Endothelial cell of umbilical vein (primary cell): ENCODE data around the gene NOS2.

Experiments
- CTCF ChIP-seq, 2 donors: IDR thresholded peaks; 1 replicate in 1 of 2; 2 replicates in 1 of 2; pipeline ENCODE4 v1.5.1; 2011; ENCODE audit warnings: low read length in 2 of 2, mild to moderate bottlenecking in 2 of 2, moderate library complexity in 2 of 2, control low read depth in 1 of 2, inconsistent platforms in 1 of 2, low read depth in 1 of 2; ENCODE audit not compliant: insufficient read depth in 1 of 2; ENCODE audit errors: extremely low read depth in 1 of 2
- EZH2 ChIP-seq: IDR thresholded peaks from 2 replicates; pipeline ENCODE4 v1.6.1; 2012; ENCODE audit warnings: borderline replicate concordance, low read depth, mild to moderate bottlenecking, moderate library complexity, low read length, inconsistent platforms; ENCODE audit not compliant: severe bottlenecking
- GATA2 ChIP-seq: IDR thresholded peaks from 2 replicates; pipeline ENCODE4 v1.7.0; 2011; ENCODE audit warnings: low read depth, mild to moderate bottlenecking, moderate library complexity, mixed read lengths, low read length; ENCODE audit not compliant: insufficient read length, insufficient read depth
- JUN ChIP-seq: IDR thresholded peaks from 2 replicates; pipeline ENCODE4 v1.6.1; 2011; ENCODE audit warnings: borderline replicate concordance, low read depth; ENCODE audit not compliant: insufficient read length, insufficient read depth
- MAX ChIP-seq: IDR thresholded peaks from 2 replicates; pipeline ENCODE4 v1.6.1; 2011; ENCODE audit not compliant: insufficient read depth, insufficient read length
- MYC ChIP-seq: IDR thresholded peaks from one replicate; pipeline ENCODE4 v1.6.1; 2011; ENCODE audit warnings: mild to moderate bottlenecking, low read depth, low read length
- POLR2A ChIP-seq: IDR thresholded peaks from 2 replicates; pipeline ENCODE4 v1.6.1; 2012; ENCODE audit warnings: low read depth, mild to moderate bottlenecking, control low read depth, low read length
- POLR2AphosphoS5 ChIP-seq: IDR thresholded peaks from 2 replicates; pipeline ENCODE4 v1.6.1; 2012; ENCODE audit warnings: low read depth, mild to moderate bottlenecking, control low read depth, low read length, moderate library complexity; ENCODE audit not compliant: insufficient read depth

GRCh38 chr17:27770877-27771276 lies 29.5 kb downstream of the NOS2 start:
- no peak for TF ChIP-seq POLR2A
- no peak for TF ChIP-seq CTCF (IDR thresholded peaks at IDR 0.05; ENCODE audit: extremely low read depth in 1 of 2, insufficient read depth in 1 of 2, low read depth in 1 of 2, low read length in 2 of 2)
- TF ChIP-seq EZH2, result no peak
- no peak for TF ChIP-seq MAX
- TF ChIP-seq MYC, result no peak
- no peak for TF ChIP-seq JUN
- TF ChIP-seq POLR2AphosphoS5, result no peak
- TF ChIP-seq GATA2, result no peak
